ENCODE results near the gene MPND.

MPND gene

DNA sequence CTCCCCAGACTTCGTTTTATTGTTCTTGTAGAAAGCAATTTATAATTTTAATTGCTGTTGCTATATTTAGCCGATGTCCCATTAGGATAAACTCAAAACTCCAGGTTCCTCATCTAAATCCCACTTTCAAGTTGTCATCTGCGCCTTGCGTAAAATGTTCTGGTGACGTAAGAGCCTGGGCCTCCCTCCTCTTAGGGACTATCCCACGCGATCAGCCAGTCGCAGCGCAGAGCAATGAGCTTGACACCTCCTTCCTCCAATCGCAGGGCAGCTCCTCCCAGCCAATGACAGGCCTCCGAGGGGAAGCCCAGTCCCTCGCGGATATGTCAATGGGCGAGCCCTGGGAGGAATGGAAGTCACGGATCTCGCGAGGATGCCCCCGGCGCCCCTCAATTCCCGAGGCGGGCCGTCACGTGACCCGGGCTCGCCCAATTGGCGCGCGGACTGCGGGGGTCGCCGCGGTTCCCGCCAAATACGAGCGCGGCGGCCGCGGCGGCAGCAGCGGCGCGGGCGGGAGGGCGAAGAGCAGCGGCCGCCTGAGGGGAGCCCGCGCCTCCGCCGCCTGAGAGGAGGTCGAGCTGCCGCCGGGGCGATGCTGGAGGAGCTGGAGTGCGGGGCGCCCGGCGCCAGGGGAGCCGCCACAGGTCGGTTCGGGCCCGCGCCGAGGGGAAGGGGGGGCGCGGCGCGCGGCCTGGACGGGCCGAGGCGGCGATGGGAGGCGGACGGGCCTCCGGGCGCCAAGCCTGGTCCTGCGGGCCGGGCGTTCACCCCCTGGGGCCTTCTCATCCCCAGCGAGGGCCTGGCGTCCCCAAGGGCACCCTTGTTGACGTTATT, 59.0 kb downstream of the MPND start, which contains the start of gene CHAF1A (continued):
- no peak for TF ChIP-seq ZNF423 (tag by site-specific recombination; IDR thresholded peaks at IDR 0.05)
- no peak for TF ChIP-seq ZNF239 (tag by site-specific recombination; IDR thresholded peaks at IDR 0.05)
- TF ChIP-seq, protein P1, sequence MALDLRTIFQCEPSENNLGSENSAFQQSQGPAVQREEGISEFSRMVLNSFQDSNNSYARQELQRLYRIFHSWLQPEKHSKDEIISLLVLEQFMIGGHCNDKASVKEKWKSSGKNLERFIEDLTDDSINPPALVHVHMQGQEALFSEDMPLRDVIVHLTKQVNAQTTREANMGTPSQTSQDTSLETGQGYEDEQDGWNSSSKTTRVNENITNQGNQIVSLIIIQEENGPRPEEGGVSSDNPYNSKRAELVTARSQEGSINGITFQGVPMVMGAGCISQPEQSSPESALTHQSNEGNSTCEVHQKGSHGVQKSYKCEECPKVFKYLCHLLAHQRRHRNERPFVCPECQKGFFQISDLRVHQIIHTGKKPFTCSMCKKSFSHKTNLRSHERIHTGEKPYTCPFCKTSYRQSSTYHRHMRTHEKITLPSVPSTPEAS (tag by site-specific recombination; IDR thresholded peaks at IDR 0.05), result no peak
- TF ChIP-seq PRDM1 (tag by site-specific recombination; IDR thresholded peaks at IDR 0.05), result no peak
- TF ChIP-seq ZNF23 (tag by site-specific recombination; IDR thresholded peaks at IDR 0.05; ENCODE audit: borderline replicate concordance), result no peak
- no peak for TF ChIP-seq AEBP2 (tag by site-specific recombination; IDR thresholded peaks at IDR 0.05; ENCODE audit: borderline replicate concordance)
- TF ChIP-seq ZNF658 (tag by site-specific recombination; IDR thresholded peaks at IDR 0.05), result no peak
- no peak for TF ChIP-seq ZNF843 (tag by site-specific recombination; IDR thresholded peaks at IDR 0.05)
- TF ChIP-seq ZNF26 (tag by site-specific recombination; IDR thresholded peaks at IDR 0.05), result no peak
- TF ChIP-seq KLF8 (tag by site-specific recombination; IDR thresholded peaks at IDR 0.05), result peak; percentile 79; the same call in 1 of the 2 replicates
- TF ChIP-seq SP3 (tag by site-specific recombination; IDR thresholded peaks at IDR 0.05), result peak; percentile 91
- 0 out of 2 replicates have a peak, but pooled peaks have one; percentile 17 for TF ChIP-seq ZNF394 (tag by site-specific recombination; IDR thresholded peaks at IDR 0.05; ENCODE audit: borderline replicate concordance)
- no peak for TF ChIP-seq ZNF157 (tag by site-specific recombination; IDR thresholded peaks at IDR 0.05)
- TF ChIP-seq ZNF266 (tag by site-specific recombination; IDR thresholded peaks at IDR 0.05; ENCODE audit: low read depth), result no peak
- TF ChIP-seq ZXDB (tag by site-specific recombination; IDR thresholded peaks at IDR 0.05), result peak; percentile 89
- peak; percentile 88 for TF ChIP-seq KLF16 (tag by site-specific recombination; IDR thresholded peaks at IDR 0.05)
- TF ChIP-seq ZNF169 (tag by site-specific recombination; IDR thresholded peaks at IDR 0.05), result no peak
- no peak for TF ChIP-seq ZNF585B (tag by site-specific recombination; IDR thresholded peaks at IDR 0.05)
- TF ChIP-seq, protein P2, sequence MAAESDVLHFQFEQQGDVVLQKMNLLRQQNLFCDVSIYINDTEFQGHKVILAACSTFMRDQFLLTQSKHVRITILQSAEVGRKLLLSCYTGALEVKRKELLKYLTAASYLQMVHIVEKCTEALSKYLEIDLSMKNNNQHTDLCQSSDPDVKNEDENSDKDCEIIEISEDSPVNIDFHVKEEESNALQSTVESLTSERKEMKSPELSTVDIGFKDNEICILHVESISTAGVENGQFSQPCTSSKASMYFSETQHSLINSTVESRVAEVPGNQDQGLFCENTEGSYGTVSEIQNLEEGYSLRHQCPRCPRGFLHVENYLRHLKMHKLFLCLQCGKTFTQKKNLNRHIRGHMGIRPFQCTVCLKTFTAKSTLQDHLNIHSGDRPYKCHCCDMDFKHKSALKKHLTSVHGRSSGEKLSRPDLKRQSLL (tag by site-specific recombination; IDR thresholded peaks at IDR 0.05), result no peak
- TF ChIP-seq, protein P3, sequence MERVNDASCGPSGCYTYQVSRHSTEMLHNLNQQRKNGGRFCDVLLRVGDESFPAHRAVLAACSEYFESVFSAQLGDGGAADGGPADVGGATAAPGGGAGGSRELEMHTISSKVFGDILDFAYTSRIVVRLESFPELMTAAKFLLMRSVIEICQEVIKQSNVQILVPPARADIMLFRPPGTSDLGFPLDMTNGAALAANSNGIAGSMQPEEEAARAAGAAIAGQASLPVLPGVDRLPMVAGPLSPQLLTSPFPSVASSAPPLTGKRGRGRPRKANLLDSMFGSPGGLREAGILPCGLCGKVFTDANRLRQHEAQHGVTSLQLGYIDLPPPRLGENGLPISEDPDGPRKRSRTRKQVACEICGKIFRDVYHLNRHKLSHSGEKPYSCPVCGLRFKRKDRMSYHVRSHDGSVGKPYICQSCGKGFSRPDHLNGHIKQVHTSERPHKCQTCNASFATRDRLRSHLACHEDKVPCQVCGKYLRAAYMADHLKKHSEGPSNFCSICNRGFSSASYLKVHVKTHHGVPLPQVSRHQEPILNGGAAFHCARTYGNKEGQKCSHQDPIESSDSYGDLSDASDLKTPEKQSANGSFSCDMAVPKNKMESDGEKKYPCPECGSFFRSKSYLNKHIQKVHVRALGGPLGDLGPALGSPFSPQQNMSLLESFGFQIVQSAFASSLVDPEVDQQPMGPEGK (tag by site-specific recombination; IDR thresholded peaks at IDR 0.05), result peak; percentile 72; the same call in 1 of the 2 replicates
- TF ChIP-seq ZBTB21 (tag by site-specific recombination; IDR thresholded peaks at IDR 0.05), result peak; percentile 98
- TF ChIP-seq ZNF501 (tag by site-specific recombination; IDR thresholded peaks at IDR 0.05), result no peak
- peak; percentile 72 for TF ChIP-seq ZBTB26 (tag by site-specific recombination; optimal IDR thresholded peaks at IDR 0.05)
- TF ChIP-seq WT1 (tag by site-specific recombination; IDR thresholded peaks at IDR 0.05), result no peak
- TF ChIP-seq, protein P4, sequence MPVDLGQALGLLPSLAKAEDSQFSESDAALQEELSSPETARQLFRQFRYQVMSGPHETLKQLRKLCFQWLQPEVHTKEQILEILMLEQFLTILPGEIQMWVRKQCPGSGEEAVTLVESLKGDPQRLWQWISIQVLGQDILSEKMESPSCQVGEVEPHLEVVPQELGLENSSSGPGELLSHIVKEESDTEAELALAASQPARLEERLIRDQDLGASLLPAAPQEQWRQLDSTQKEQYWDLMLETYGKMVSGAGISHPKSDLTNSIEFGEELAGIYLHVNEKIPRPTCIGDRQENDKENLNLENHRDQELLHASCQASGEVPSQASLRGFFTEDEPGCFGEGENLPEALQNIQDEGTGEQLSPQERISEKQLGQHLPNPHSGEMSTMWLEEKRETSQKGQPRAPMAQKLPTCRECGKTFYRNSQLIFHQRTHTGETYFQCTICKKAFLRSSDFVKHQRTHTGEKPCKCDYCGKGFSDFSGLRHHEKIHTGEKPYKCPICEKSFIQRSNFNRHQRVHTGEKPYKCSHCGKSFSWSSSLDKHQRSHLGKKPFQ (tag by site-specific recombination; IDR thresholded peaks at IDR 0.05), result no peak
- TF ChIP-seq ZNF692 (tag by site-specific recombination; IDR thresholded peaks at IDR 0.05), result 0 out of 2 replicates have a peak, but pooled peaks have one; percentile 48
- TF ChIP-seq SP7 (tag by site-specific recombination; IDR thresholded peaks at IDR 0.05), result peak; percentile 58; the same call in 1 of the 2 replicates
- TF ChIP-seq ZNF777 (tag by site-specific recombination; IDR thresholded peaks at IDR 0.05; ENCODE audit: borderline replicate concordance), result no peak

Measured in HEK293 (cell line).